PFSK-1 (cell line): ENCODE measurements around the gene GAL3ST2.

Experiments
- FOXP2 ChIP-seq: optimal IDR thresholded peaks from 2 replicates; pipeline ENCODE3; 2011; ENCODE audit warnings: borderline replicate concordance, control low read depth, inconsistent platforms; ENCODE audit not compliant: insufficient read depth; ENCODE audit errors: extremely low read length, extremely low read depth
- POLR2AphosphoS5 ChIP-seq: IDR thresholded peaks from 2 replicates; pipeline ENCODE4 v1.6.1; 2012; ENCODE audit warnings: low read depth, mild to moderate bottlenecking, control low read depth, low read length, moderate library complexity
- REST ChIP-seq, 2 experiments: IDR thresholded peaks; 2 replicates each; pipeline versions ENCODE4 v1.6.1 to v1.8.0; 2011 to 2012; ENCODE audit warnings: low read depth in 2 of 2, low read length in 2 of 2, control low read depth in 1 of 2, inconsistent platforms in 1 of 2, mild to moderate bottlenecking in 1 of 2, moderate library complexity in 1 of 2; ENCODE audit not compliant: insufficient read depth in 1 of 2
- SIN3A ChIP-seq: IDR thresholded peaks from 2 replicates; pipeline ENCODE4 v1.6.1; 2012; ENCODE audit warnings: mild to moderate bottlenecking, low read length, moderate library complexity, borderline replicate concordance; ENCODE audit not compliant: insufficient read depth
- TAF1 ChIP-seq: IDR thresholded peaks from 2 replicates; pipeline ENCODE4 v1.6.1; 2012; ENCODE audit warnings: low read length, control low read depth, borderline replicate concordance; ENCODE audit not compliant: insufficient read depth

The GAL3ST2 gene

GRCh38 chr2:241772063-241772499 lies 4.5 kb upstream of the GAL3ST2 start:
- TF ChIP-seq SIN3A (no peak), POLR2AphosphoS5 (no peak), FOXP2 (no peak), TAF1 (no peak), REST (IDR thresholded peaks at IDR 0.05; ENCODE audit: insufficient read depth in 1 of 2, low read depth in 2 of 2, low read length in 2 of 2) (no peak)

- TF ChIP-seq POLR2AphosphoS5 (no peak), TAF1 (no peak), REST (IDR thresholded peaks at IDR 0.05; ENCODE audit: insufficient read depth in 1 of 2, low read depth in 2 of 2, low read length in 2 of 2) (no peak)
Observed at GRCh38 chr2:241773511-241774418, 2.9 kb upstream of the GAL3ST2 start.

GRCh38 chr2:241774419-241775222 lies 2.0 kb upstream of the GAL3ST2 start:
- TF ChIP-seq POLR2AphosphoS5 (no peak), REST (IDR thresholded peaks at IDR 0.05; ENCODE audit: insufficient read depth in 1 of 2, low read depth in 2 of 2, low read length in 2 of 2) (no peak), TAF1 (no peak), SIN3A (no peak), FOXP2 (no peak)

- no peak for TF ChIP-seq SIN3A
- no peak for TF ChIP-seq FOXP2
- TF ChIP-seq POLR2AphosphoS5: no peak
- TF ChIP-seq TAF1: no peak
- no peak for TF ChIP-seq REST (IDR thresholded peaks at IDR 0.05; ENCODE audit: insufficient read depth in 1 of 2, low read depth in 2 of 2, low read length in 2 of 2)
Observed at GRCh38 chr2:241775223-241776177, 1.1 kb upstream of the GAL3ST2 start.
